ENCODE measurements around the gene PDE1A. TPM values are rescaled to one million over a fixed set of nuclear protein-coding genes. Genes with fewer than 3 reads are reported as not detected.
A peak's percentile ranks its signal among the peaks of the same experiment; 100 is the strongest.

The PDE1A gene
- total RNA-seq, 3 donors from 2014 or later, result 4.3 to 7.9 (median 5.6) TPM

GRCh38 chr2:182379241-182379640 lies 47.6 kb downstream of the PDE1A start:
- Histone ChIP-seq H3K4me1 (no peaks in the 10 kb centered on the region), H3K27ac (no peak overlapping the region), H3K9me3 (peaks cover 7 to 23% of the 10 kb centered on the region in 2 donors), H3K27me3 (no peaks in the 10 kb centered on the region), H3K36me3 (no peaks in the 10 kb centered on the region), H3K4me3 (no peak overlapping the region)
- no peak for DNase-seq (ENCODE audit: low spot score in 2 of 2)
- no peak for TF ChIP-seq POLR2AphosphoS5 (IDR thresholded peaks at IDR 0.05)
- no peak for TF ChIP-seq CTCF (IDR thresholded peaks at IDR 0.05)
- no peak for TF ChIP-seq POLR2A (IDR thresholded peaks at IDR 0.05)
- intact Hi-C loops (cut with DNase I; ENCODE audit: low total_unique reads), result loop anchor here (5.0 kb wide), 1 partner anchor 1862 kb away; no protein-coding TSS in a partner anchor

GRCh38 chr2:182378759-182379158 lies 48.1 kb downstream of the PDE1A start:
- H3K27ac ChIP-seq, result no peak overlapping the region
- TF ChIP-seq POLR2A (IDR thresholded peaks at IDR 0.05) (no peak), CTCF (IDR thresholded peaks at IDR 0.05) (no peak), POLR2AphosphoS5 (IDR thresholded peaks at IDR 0.05) (no peak)
- H3K9me3 ChIP-seq, result peaks cover 7 to 23% of the 10 kb centered on the region in 2 donors
- no peak overlapping the region for H3K4me3 ChIP-seq
- H3K36me3 ChIP-seq, result no peaks in the 10 kb centered on the region
- no peaks in the 10 kb centered on the region for H3K27me3 ChIP-seq
- H3K4me1 ChIP-seq, result no peaks in the 10 kb centered on the region
- no peak for DNase-seq (ENCODE audit: low spot score in 2 of 2)
- intact Hi-C loops (cut with DNase I; ENCODE audit: low total_unique reads), result loop anchor here (5.0 kb wide), 1 partner anchor 1861 kb away; no protein-coding TSS in a partner anchor

- peaks cover 7 to 23% of the 10 kb centered on the region in 2 donors for H3K9me3 ChIP-seq
- no peaks in the 10 kb centered on the region for H3K36me3 ChIP-seq
- no peaks in the 10 kb centered on the region for H3K27me3 ChIP-seq
- intact Hi-C loops (cut with DNase I; ENCODE audit: low total_unique reads), result loop anchor here (5.0 kb wide), 1 partner anchor 1860 kb away; no protein-coding TSS in a partner anchor
- H3K4me1 ChIP-seq, result peaks cover 0 to 4% of the 10 kb centered on the region in 2 donors
- no peak for TF ChIP-seq POLR2AphosphoS5 (IDR thresholded peaks at IDR 0.05)
- no peak for TF ChIP-seq POLR2A (IDR thresholded peaks at IDR 0.05)
- TF ChIP-seq CTCF (IDR thresholded peaks at IDR 0.05), result no peak
- H3K27ac ChIP-seq, result no peak overlapping the region
- no peak for DNase-seq (ENCODE audit: low spot score in 2 of 2)
- no peak overlapping the region for H3K4me3 ChIP-seq
Measured at GRCh38 chr2:182377467-182377866, 49.4 kb downstream of the PDE1A start.

- TF ChIP-seq POLR2A (IDR thresholded peaks at IDR 0.05) (no peak), CTCF (IDR thresholded peaks at IDR 0.05) (no peak), POLR2AphosphoS5 (IDR thresholded peaks at IDR 0.05) (no peak)
- DNase-seq (ENCODE audit: low spot score in 2 of 2), result no peak
- intact Hi-C loops (cut with DNase I; ENCODE audit: low total_unique reads), result loop anchor here (5.0 kb wide), 1 partner anchor 1859 kb away; no protein-coding TSS in a partner anchor
- Histone ChIP-seq H3K27ac (no peak overlapping the region), H3K27me3 (no peaks in the 10 kb centered on the region), H3K4me1 (peaks cover 0 to 4% of the 10 kb centered on the region in 2 donors), H3K36me3 (no peaks in the 10 kb centered on the region), H3K9me3 (peaks cover 7 to 23% of the 10 kb centered on the region in 2 donors), H3K4me3 (no peak overlapping the region)
Measured at GRCh38 chr2:182375862-182376261, 51.0 kb downstream of the PDE1A start.

GRCh38 chr2:182372661-182373060 lies 54.2 kb downstream of the PDE1A start:
- Histone ChIP-seq H3K27me3 (no peaks in the 10 kb centered on the region), H3K27ac (peak overlapping the region; percentile 66 to 82), H3K4me1 (peaks cover 0 to 4% of the 10 kb centered on the region in 2 donors), H3K4me3 (no peak overlapping the region), H3K9me3 (peaks cover 7 to 23% of the 10 kb centered on the region in 2 donors), H3K36me3 (no peaks in the 10 kb centered on the region)
- intact Hi-C loops (cut with DNase I; ENCODE audit: low total_unique reads), result no loop called here
- peak in 1 of 3 donors; percentile 20 for TF ChIP-seq POLR2AphosphoS5 (IDR thresholded peaks at IDR 0.05)
- no peak for TF ChIP-seq CTCF (IDR thresholded peaks at IDR 0.05)
- no peak for TF ChIP-seq POLR2A (IDR thresholded peaks at IDR 0.05)
- no peak for DNase-seq (ENCODE audit: low spot score in 2 of 2)

Data from breast epithelium (tissue), 4 donors.